Liver (tissue), 9 donors: Measurements from ENCODE around the gene C11orf58. TPM values are rescaled to one million over a fixed set of nuclear protein-coding genes. Genes with fewer than 3 reads are reported as not detected.

Source experiments
- DNase-seq: peaks from one replicate; pipeline ENCODE4 v3.0.0-alpha.2; 2017; ENCODE audit warnings: low spot score
- H3K27ac ChIP-seq, 2 donors: one replicate each; pipeline ENCODE4 v1.7.0; 2013; ENCODE audit warnings: inconsistent platforms in 2 of 2, low read length in 2 of 2, control low read depth in 1 of 2, low read depth in 1 of 2, mild to moderate bottlenecking in 1 of 2
- H3K27me3 ChIP-seq, 4 donors: one replicate each; pipeline versions ENCODE4 v1.6.1 to v1.7.0; 2013; ENCODE audit warnings: low read length in 3 of 4, inconsistent platforms in 1 of 4, mild to moderate bottlenecking in 1 of 4, moderate library complexity in 1 of 4; ENCODE audit not compliant: control insufficient read depth in 4 of 4, insufficient read depth in 4 of 4
- H3K36me3 ChIP-seq, 4 donors: one replicate each; pipeline versions ENCODE4 v1.6.1 to v1.7.0; 2013; ENCODE audit warnings: low read length in 3 of 4, mild to moderate bottlenecking in 3 of 4, low read depth in 1 of 4, moderate library complexity in 1 of 4; ENCODE audit not compliant: control insufficient read depth in 4 of 4, insufficient read depth in 3 of 4
- H3K4me1 ChIP-seq, 4 donors: one replicate each; pipeline versions ENCODE4 v1.6.1 to v1.7.0; 2013; ENCODE audit warnings: low read length in 3 of 4, mild to moderate bottlenecking in 3 of 4, moderate library complexity in 1 of 4; ENCODE audit not compliant: control insufficient read depth in 4 of 4, insufficient read depth in 4 of 4
- H3K4me3 ChIP-seq, 3 donors: one replicate each; pipeline versions ENCODE4 v1.6.1 to v1.7.0; 2013; ENCODE audit warnings: low read length in 3 of 3, control low read depth in 1 of 3, low read depth in 1 of 3, mild to moderate bottlenecking in 1 of 3
- H3K9ac ChIP-seq, 2 donors: one replicate each; pipeline ENCODE4 v1.7.0; 2013; ENCODE audit warnings: low read length in 2 of 2, mild to moderate bottlenecking in 2 of 2, moderate library complexity in 2 of 2, control low read depth in 1 of 2, low read depth in 1 of 2
- H3K9me3 ChIP-seq, 4 donors: one replicate each; pipeline versions ENCODE4 v1.6.1 to v1.7.0; 2013; ENCODE audit warnings: low read length in 3 of 4; ENCODE audit not compliant: control insufficient read depth in 4 of 4
- ATF3 ChIP-seq: IDR thresholded peaks from 2 replicates; pipeline ENCODE4 v1.6.1; 2016; ENCODE audit warnings: antibody characterized with exemption
- CTCF ChIP-seq: fragments of 150-350 bp; IDR thresholded peaks from 2 replicates; pipeline ENCODE4 v1.5.1; 2017; ENCODE audit warnings: improper control_type of control experiment, low read depth, low read length; ENCODE audit not compliant: missing input control
- EGR1 ChIP-seq, 2 donors: IDR thresholded peaks; 2 replicates each; pipeline ENCODE4 v1.6.1; 2016 to 2018; ENCODE audit warnings: antibody characterized with exemption in 2 of 2, low read depth in 2 of 2
- FOXA1 ChIP-seq: IDR thresholded peaks from 2 replicates; pipeline ENCODE4 v1.6.1; 2016; ENCODE audit warnings: antibody characterized with exemption
- FOXA2 ChIP-seq: IDR thresholded peaks from 2 replicates; pipeline ENCODE4 v1.6.1; 2016; ENCODE audit warnings: antibody characterized with exemption
- GABPA ChIP-seq, 2 donors: IDR thresholded peaks in 1 of 2; conservative IDR thresholded peaks in 1 of 2; 2 replicates each; pipeline ENCODE4 v1.6.1; 2016; ENCODE audit warnings: antibody characterized with exemption in 2 of 2, mild to moderate bottlenecking in 1 of 2, moderate library complexity in 1 of 2
- HNF4A ChIP-seq, 2 donors: conservative IDR thresholded peaks; 2 replicates each; pipeline ENCODE4 v1.6.1; 2016; ENCODE audit warnings: antibody characterized with exemption in 2 of 2, mild to moderate bottlenecking in 2 of 2
- HNF4G ChIP-seq: IDR thresholded peaks from 2 replicates; pipeline ENCODE4 v1.6.1; 2016; ENCODE audit warnings: antibody characterized with exemption
- JUND ChIP-seq, 2 donors: IDR thresholded peaks; 2 replicates each; pipeline ENCODE4 v1.6.1; 2016; ENCODE audit warnings: antibody characterized with exemption in 2 of 2
- MAX ChIP-seq: IDR thresholded peaks from 2 replicates; pipeline ENCODE4 v1.6.1; 2016; ENCODE audit warnings: antibody characterized with exemption
- NR2F2 ChIP-seq: IDR thresholded peaks from 2 replicates; pipeline ENCODE4 v1.6.1; 2016; ENCODE audit warnings: antibody characterized with exemption
- RAD21 ChIP-seq, 2 donors: IDR thresholded peaks; 2 replicates each; pipeline ENCODE4 v1.6.1; 2016; ENCODE audit warnings: antibody characterized with exemption in 2 of 2, mild to moderate bottlenecking in 2 of 2
- REST ChIP-seq: IDR thresholded peaks from 2 replicates; pipeline ENCODE4 v1.6.1; 2016; ENCODE audit warnings: antibody characterized with exemption, mild to moderate bottlenecking
- RXRA ChIP-seq, 2 donors: IDR thresholded peaks; 2 replicates each; pipeline ENCODE4 v1.6.1; 2017 to 2018; ENCODE audit warnings: antibody characterized with exemption in 2 of 2, mild to moderate bottlenecking in 1 of 2
- SP1 ChIP-seq: IDR thresholded peaks from 2 replicates; pipeline ENCODE4 v1.6.1; 2018; ENCODE audit warnings: antibody characterized with exemption, mild to moderate bottlenecking
- TAF1 ChIP-seq: conservative IDR thresholded peaks from 2 replicates; pipeline ENCODE4 v1.6.1; 2016; ENCODE audit warnings: antibody characterized with exemption, mild to moderate bottlenecking
- YY1 ChIP-seq: IDR thresholded peaks from 2 replicates; pipeline ENCODE4 v1.6.1; 2016; ENCODE audit warnings: antibody characterized with exemption, mild to moderate bottlenecking
- ZBTB33 ChIP-seq: IDR thresholded peaks from 2 replicates; pipeline ENCODE4 v1.6.1; 2016; ENCODE audit warnings: antibody characterized with exemption
- WGBS: extraction: QIAGEN DNeasy Blood & Tissue Kit; methylation state at CpG from one replicate; pipeline ENCODE4 v1.1.7; 2013; 5-methylcytosine and 5-hydroxymethylcytosine counted together
- polyA plus RNA-seq, 2 donors: library from polyadenylated mRNA; stranded (reverse) in 1 of 2; unstranded in 1 of 2; fragments of 200-250 nt in 1 of 2; fragments of >200 nt in 1 of 2; fragmentation: Nextera tagmentation in 1 of 2; extraction: Ambion mirVana in 1 of 2; gene quantifications; one replicate each; pipeline versions ENCODE4 v1.2.1 to v1.2.3, GENCODE V29; 2013 to 2015
- total RNA-seq, 2 donors: library from RNA; depleted of rRNA; stranded (reverse); fragments of >200 nt; gene quantifications; one replicate each; pipeline ENCODE4 v1.2.3, GENCODE V29; 2014
- donor health status: healthy.
- donor health status: healthy.
- donor health status: healthy.
- donor health status: healthy.
- donor health status: healthy.

C11orf58 gene
- total and polyA plus RNA-seq, 4 donors = 54.6 to 106 (median 101) TPM

- WGBS = 22% methylated on average over 6 of the region's 6 CpGs
- peak overlapping the region; percentile 50 to 52 for H3K27ac ChIP-seq
- H3K27me3 ChIP-seq = no peaks in the 10 kb centered on the region
- peaks cover 21 to 58% (median 45%) of the 10 kb centered on the region in 4 donors for H3K4me1 ChIP-seq
- H3K4me3 ChIP-seq = no peak overlapping the region
- TF ChIP-seq EGR1 (IDR thresholded peaks at IDR 0.05; ENCODE audit: low read depth in 2 of 2) (peak in 1 of 2 donors; percentile 69), HNF4G (peak; percentile 79), RAD21 (IDR thresholded peaks at IDR 0.05) (no peak), CTCF (no peak), TAF1 (no peak), REST (no peak), NR2F2 (no peak), FOXA2 (peak; percentile 59), ATF3 (no peak), FOXA1 (peak; percentile 23), JUND (IDR thresholded peaks at IDR 0.05) (peak in 1 of 2 donors; percentile 44), RXRA (IDR thresholded peaks at IDR 0.05) (peak; percentile 90 to 93), HNF4A (conservative IDR thresholded peaks at IDR 0.05) (peak; percentile 94 to 96), ZBTB33 (peak; percentile 37), SP1 (peak; percentile 95), GABPA (IDR thresholded peaks at IDR 0.05 in 1 of 2, conservative IDR thresholded peaks at IDR 0.05 in 1 of 2) (peak in 1 of 2 donors; percentile 16), YY1 (peak; percentile 53), MAX (peak; percentile 89)
- no peak for DNase-seq
- H3K9me3 ChIP-seq = no peaks in the 10 kb centered on the region
- H3K9ac ChIP-seq = no peak overlapping the region
- peaks cover 0 to 2% (median under 1%) of the 10 kb centered on the region in 4 donors for H3K36me3 ChIP-seq
Observed at GRCh38 chr11:16786131-16786530, 47.7 kb downstream of the C11orf58 start.
